H1 (cell line): ENCODE data around the gene PEX3. TPM values are rescaled to one million over a fixed set of nuclear protein-coding genes. Genes with fewer than 3 reads are reported as not detected.

Experiments
- CTCF ChIA-PET: fragments of 300-600 bp; sonication (Branson Sonifier 250); formaldehyde crosslinking; loops from one replicate; lab custom pipeline; 2021; ENCODE audit not compliant: partially characterized antibody; lab: Charles Lee
- POLR2A ChIA-PET: fragments of 300-600 bp; sonication (Branson Sonifier 250); formaldehyde crosslinking; loops from one replicate; lab custom pipeline; 2021; ENCODE audit warnings: inconsistent platforms; ENCODE audit not compliant: partially characterized antibody; lab: Charles Lee
- DNase-seq, 2 experiments: peaks; one replicate each; pipeline versions ENCODE4 v3.0.0 to v3.0.0-alpha.2; 2010 to 2022; ENCODE audit warnings: low spot score in 2 of 2, low read depth in 1 of 2, mixed read lengths in 1 of 2
- FAIRE-seq: peaks from 2 replicates; lab custom pipeline; 2011; peaks lifted over from hg19 to GRCh38; lab: Jason Lieb, UNC
- H2AFZ ChIP-seq: 2 replicates; pipeline ENCODE4 v1.8.1; 2012; ENCODE audit warnings: low read length, inconsistent platforms
- H2AK5ac ChIP-seq: 2 replicates; pipeline ENCODE4 v1.6.1; 2013; ENCODE audit warnings: low read depth, low read length
- H2BK120ac ChIP-seq: replicated peaks from 2 replicates; pipeline ENCODE3; 2013; ENCODE audit warnings: low read depth, low read length, inconsistent platforms
- H2BK12ac ChIP-seq: 2 replicates; pipeline ENCODE4 v1.6.1; 2013; ENCODE audit warnings: low read depth, low read length
- H2BK15ac ChIP-seq: 2 replicates; pipeline ENCODE4 v1.6.1; 2013; ENCODE audit warnings: low read length
- H2BK20ac ChIP-seq: 2 replicates; pipeline ENCODE4 v1.6.1; 2013; ENCODE audit warnings: low read length
- H2BK5ac ChIP-seq: 2 replicates; pipeline ENCODE4 v1.6.1; 2013; ENCODE audit warnings: low read depth, low read length
- H3K14ac ChIP-seq: 2 replicates; pipeline ENCODE4 v1.6.1; 2013; ENCODE audit warnings: inconsistent platforms; ENCODE audit not compliant: insufficient read length
- H3K18ac ChIP-seq: 2 replicates; pipeline ENCODE4 v1.6.1; 2013; ENCODE audit warnings: low read length; ENCODE audit errors: extremely low read depth
- H3K23ac ChIP-seq: 2 replicates; pipeline ENCODE4 v1.6.1; 2013; ENCODE audit warnings: inconsistent platforms; ENCODE audit not compliant: insufficient read length
- H3K23me2 ChIP-seq: 2 replicates; pipeline ENCODE4 v1.6.1; 2013; ENCODE audit warnings: low read depth, low read length
- H3K27ac ChIP-seq: 2 replicates; pipeline ENCODE4 v1.6.1; 2011; ENCODE audit warnings: low read depth, low read length, inconsistent platforms
- H3K27me3 ChIP-seq, 4 experiments: replicated peaks in 1 of 4; 1 replicate in 1 of 4; 2 replicates in 3 of 4; pipeline versions ENCODE4 v1.6.1 to v1.8.1; 2011 to 2013; ENCODE audit warnings: low read length in 3 of 4, mild to moderate bottlenecking in 3 of 4, inconsistent platforms in 2 of 4, mixed read lengths in 2 of 4, moderate library complexity in 1 of 4; ENCODE audit not compliant: control insufficient read depth in 3 of 4, insufficient read depth in 3 of 4; ENCODE audit errors: extremely low read depth in 1 of 4
- H3K36me3 ChIP-seq, 4 experiments: 2 replicates each; pipeline versions ENCODE4 v1.6.1 to v1.8.1; 2011 to 2013; ENCODE audit warnings: mild to moderate bottlenecking in 4 of 4, low read length in 3 of 4, moderate library complexity in 2 of 4, control low read depth in 1 of 4, inconsistent platforms in 1 of 4; ENCODE audit not compliant: insufficient read depth in 4 of 4, control insufficient read depth in 2 of 4
- H3K4ac ChIP-seq: replicated peaks from 2 replicates; pipeline ENCODE3; 2013; ENCODE audit warnings: low read length, low read depth, mixed read lengths, inconsistent platforms; ENCODE audit not compliant: insufficient read length
- H3K4me1 ChIP-seq, 4 experiments: replicated peaks in 1 of 4; 1 replicate in 1 of 4; 2 replicates in 3 of 4; pipeline versions ENCODE4 v1.6.1 to v1.8.1; 2011 to 2013; ENCODE audit warnings: low read length in 3 of 4, inconsistent platforms in 2 of 4, mixed read lengths in 1 of 4; ENCODE audit not compliant: insufficient read depth in 4 of 4, control insufficient read depth in 3 of 4
- H3K4me2 ChIP-seq, 2 experiments: 2 replicates each; pipeline versions ENCODE4 v1.6.1 to v1.8.1; 2011 to 2013; ENCODE audit warnings: low read depth in 2 of 2, low read length in 2 of 2, control low read depth in 1 of 2, inconsistent platforms in 1 of 2, mild to moderate bottlenecking in 1 of 2; ENCODE audit not compliant: insufficient read depth in 1 of 2
- H3K4me3 ChIP-seq, 4 experiments: fragments of 200-600, 300-600 bp in 1 of 4; sonication (generic), shearing (Covaris generic), sonication (Bioruptor Twin) in 1 of 4; 2 replicates each; pipeline versions ENCODE4 v1.5.1 to v1.8.1; 2011 to 2016; ENCODE audit warnings: low read length in 4 of 4, low read depth in 3 of 4, control low read depth in 2 of 4, inconsistent platforms in 2 of 4, mild to moderate bottlenecking in 2 of 4, mixed read lengths in 1 of 4, moderate library complexity in 1 of 4; ENCODE audit not compliant: insufficient read depth in 2 of 4; ENCODE audit errors: extremely low read depth in 1 of 4
- H3K56ac ChIP-seq: replicated peaks from 2 replicates; pipeline ENCODE3; 2013; ENCODE audit warnings: low read depth, mild to moderate bottlenecking, mixed read lengths, low read length, inconsistent platforms; ENCODE audit not compliant: insufficient read length
- H3K79me1 ChIP-seq: 2 replicates; pipeline ENCODE4 v1.6.1; 2013; ENCODE audit warnings: low read depth, low read length, control low read depth
- H3K79me2 ChIP-seq, 2 experiments: 2 replicates each; pipeline versions ENCODE4 v1.6.1 to v1.8.1; 2012 to 2013; ENCODE audit warnings: low read length in 2 of 2, mild to moderate bottlenecking in 2 of 2, inconsistent platforms in 1 of 2; ENCODE audit not compliant: insufficient read depth in 2 of 2, control insufficient read depth in 1 of 2
- H3K9ac ChIP-seq, 4 experiments: replicated peaks in 1 of 4; 1 replicate in 1 of 4; 2 replicates in 3 of 4; pipeline versions ENCODE4 v1.6.1 to v1.8.1; 2011 to 2013; ENCODE audit warnings: low read depth in 3 of 4, low read length in 3 of 4, control low read depth in 2 of 4, mild to moderate bottlenecking in 2 of 4, moderate library complexity in 2 of 4, inconsistent platforms in 1 of 4; ENCODE audit errors: extremely low read depth in 1 of 4
- H3K9me3 ChIP-seq, 2 experiments: 2 replicates each; pipeline versions ENCODE4 v1.6.1 to v1.8.1; 2012 to 2013; ENCODE audit warnings: mild to moderate bottlenecking in 2 of 2, moderate library complexity in 2 of 2, control low read depth in 1 of 2, inconsistent platforms in 1 of 2, low read depth in 1 of 2, low read length in 1 of 2, mixed read lengths in 1 of 2; ENCODE audit not compliant: insufficient read depth in 2 of 2
- H4K20me1 ChIP-seq, 2 experiments: replicated peaks in 1 of 2; 2 replicates each; pipeline versions ENCODE3 to v1.8.1; 2011 to 2013; ENCODE audit warnings: inconsistent platforms in 2 of 2, low read length in 2 of 2, mild to moderate bottlenecking in 1 of 2; ENCODE audit not compliant: insufficient read depth in 2 of 2, control insufficient read depth in 1 of 2
- H4K5ac ChIP-seq: 2 replicates; pipeline ENCODE4 v1.6.1; 2013; ENCODE audit warnings: low read length, low read depth, mixed read lengths, inconsistent platforms; ENCODE audit not compliant: insufficient read length
- H4K8ac ChIP-seq: 2 replicates; pipeline ENCODE4 v1.8.0; 2013; ENCODE audit warnings: mild to moderate bottlenecking, moderate library complexity, low read length, inconsistent platforms; ENCODE audit not compliant: insufficient read depth; ENCODE audit errors: extremely low read depth
- H4K91ac ChIP-seq: replicated peaks from 2 replicates; pipeline ENCODE3; 2013; ENCODE audit warnings: low read length, mixed read lengths, inconsistent platforms; ENCODE audit not compliant: insufficient read length
- CEBPB ChIP-seq: IDR thresholded peaks from 2 replicates; pipeline ENCODE4 v1.6.1; 2012; ENCODE audit warnings: low read depth, low read length
- CHD1 ChIP-seq: IDR thresholded peaks from 2 replicates; pipeline ENCODE4 v1.6.1; 2012; ENCODE audit warnings: low read depth, low read length, improper control_type of control experiment
- WGBS, 2 experiments: shearing (Covaris generic) in 1 of 2; methylation state at CpG; one replicate each; pipeline versions ENCODE4 v1.1.6 to v1.1.7; 2013 to 2015; ENCODE audit warnings: low lambda C conversion rate in 2 of 2, mixed read lengths in 2 of 2, inconsistent platforms in 1 of 2, low coverage in 1 of 2, missing lambda C conversion rate in 1 of 2; ENCODE audit not compliant: insufficient replicate concordance in 2 of 2, insufficient coverage in 1 of 2, insufficient read length in 1 of 2; ENCODE audit errors: extremely low coverage in 1 of 2, missing lambda C conversion rate in 1 of 2; 5-methylcytosine and 5-hydroxymethylcytosine counted together
- polyA plus RNA-seq, 7 experiments: library from polyadenylated mRNA; depleted of rRNA in 3 of 7; stranded (reverse) in 5 of 7; unstranded in 2 of 7; fragments of >200 nt in 5 of 7; fragments of 200-250 nt in 2 of 7; gene quantifications; 1 replicate in 5 of 7; 2 replicates in 1 of 7; 4 replicates in 1 of 7; pipeline versions ENCODE4 v1.2.1 to v1.2.3, GENCODE V29; 2011 to 2013; ENCODE audit warnings: missing spikeins in 2 of 7, mixed read lengths in 2 of 7
- total RNA-seq: library from RNA; stranded (reverse); fragmentation: NEBNext Ultra II Directional; extraction: Animal tissue kit (Norgen Biotek cat#: 25700); gene quantifications from 2 replicates; pipeline ENCODE4 v1.2.1, GENCODE V29; 2021

Gene PEX3
- total and polyA plus RNA-seq, 2 of the 8 experiments (the other 6 are each of a cell fraction or from before 2014, with no cell fraction given): 8.0 to 16.8 TPM

DNA sequence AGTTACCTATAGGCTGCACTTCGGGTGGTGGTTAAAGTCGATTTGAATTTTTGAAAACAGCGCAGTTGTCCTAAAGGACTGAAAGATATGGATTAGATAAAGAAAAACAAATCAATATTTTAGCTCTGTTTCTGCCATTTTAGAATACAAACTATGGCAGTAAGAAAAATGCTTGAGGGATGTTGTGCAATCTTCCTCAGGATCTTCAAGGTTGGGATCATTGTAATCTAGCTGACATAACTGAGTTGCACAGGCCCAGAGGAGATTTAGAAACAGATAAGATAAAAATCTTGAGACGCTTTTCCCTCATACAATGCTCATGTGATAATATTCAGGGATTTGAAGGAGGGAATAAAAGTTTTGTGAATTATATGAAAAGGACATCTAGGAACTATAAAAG, 926 bp downstream of the PEX3 start:
- Histone ChIP-seq H3K4ac (no peak overlapping the region), H3K14ac (no peak overlapping the region), H3K56ac (no peak overlapping the region), H2BK120ac (no peak overlapping the region), H4K20me1 (no peaks in the 10 kb centered on the region), H3K18ac (no peak overlapping the region), H4K5ac (no peak overlapping the region), H2BK20ac (no peak overlapping the region), H3K36me3 (no peaks in the 10 kb centered on the region), H2AK5ac (no peak overlapping the region), H2BK5ac (no peak overlapping the region), H4K91ac (no peak overlapping the region), H3K79me1 (no peaks in the 10 kb centered on the region), H3K27me3 (no peaks in the 10 kb centered on the region), H3K27ac (no peak overlapping the region), H2BK12ac (no peak overlapping the region), H3K4me2 (peak overlapping the region; percentile 93 to 98), H3K9me3 (no peaks in the 10 kb centered on the region), H4K8ac (no peak overlapping the region), H3K4me1 (no peaks in the 10 kb centered on the region; a peak in 1 of 7 replicates), H2AFZ (no peak overlapping the region), H3K9ac (no peak overlapping the region), H3K4me3 (peak overlapping the region in 3 of 4 experiments; percentile 75 to 97 (median 92); a peak in 4 of 8 replicates), H3K23me2 (peaks cover 10% of the 10 kb centered on the region), H2BK15ac (no peak overlapping the region), H3K79me2 (peaks cover 0 to 24% of the 10 kb centered on the region in 2 experiments; a peak in 3 of 4 replicates), H3K23ac (no peak overlapping the region)
- WGBS, 2 experiments: 83% methylated on average over 4 of the region's 4 CpGs; no CpG with 5 or more reads in 1 of the 2 experiments
- FAIRE-seq (no peak), DNase-seq (no peak)
- TF ChIP-seq CHD1 (no peak), CEBPB (peak; percentile 60; the same call in 1 of the 2 replicates)
- ChIA-PET POLR2A (interaction anchor here (1.2 kb wide), 1 partner anchor 39 kb away, joined by 5 read pairs; no protein-coding TSS in a partner anchor), CTCF (no interaction called here)
